Glutamatergic neuron (in vitro differentiated cells): ENCODE results near the gene TRIM9. TPM values are rescaled to one million over a fixed set of nuclear protein-coding genes. Genes with fewer than 3 reads are reported as not detected.

Experiments used
- DNase-seq: peaks from one replicate; pipeline ENCODE4 v3.0.0; 2022
- H3K27ac Mint-ChIP-seq: one replicate; pipeline ENCODE4 v1.8.0; 2020; ENCODE audit warnings: mild to moderate bottlenecking, mixed read lengths, inconsistent platforms; ENCODE audit not compliant: unreplicated experiment
- H3K27me3 Mint-ChIP-seq: one replicate; pipeline ENCODE4 v1.8.0; 2020; ENCODE audit warnings: mild to moderate bottlenecking, moderate library complexity, mixed read lengths, inconsistent platforms; ENCODE audit not compliant: unreplicated experiment
- H3K36me3 Mint-ChIP-seq: one replicate; pipeline ENCODE4 v1.8.0; 2020; ENCODE audit warnings: mild to moderate bottlenecking, mixed read lengths, inconsistent platforms; ENCODE audit not compliant: unreplicated experiment
- H3K4me1 Mint-ChIP-seq: one replicate; pipeline ENCODE4 v1.8.0; 2020; ENCODE audit warnings: mild to moderate bottlenecking, low read depth, mixed read lengths, inconsistent platforms; ENCODE audit not compliant: unreplicated experiment
- H3K4me3 Mint-ChIP-seq: one replicate; pipeline ENCODE4 v1.8.0; 2020; ENCODE audit warnings: mild to moderate bottlenecking, mixed read lengths, inconsistent platforms; ENCODE audit not compliant: unreplicated experiment
- H3K9me3 Mint-ChIP-seq: one replicate; pipeline ENCODE4 v1.8.0; 2020; ENCODE audit warnings: mild to moderate bottlenecking, moderate library complexity, mixed read lengths, inconsistent platforms; ENCODE audit not compliant: unreplicated experiment
- total RNA-seq: library from RNA; stranded (reverse); fragmentation: NEBNext Ultra II Directional; extraction: Animal tissue kit (Norgen Biotek cat#: 25700); gene quantifications from one replicate; pipeline ENCODE4 v1.2.1, GENCODE V29; 2021; ENCODE audit not compliant: unreplicated experiment
- TF ChIP-seq, protein P1 (sequence below): fragments of 200-600 bp; sonication (generic); IDR thresholded peaks from one replicate; pipeline ENCODE4 v1.5.0; 2021; ENCODE audit not compliant: partially characterized antibody, unreplicated experiment

The TRIM9 gene
- total RNA-seq, 1 donor from 2014 or later, result 11.9 TPM

DNA sequence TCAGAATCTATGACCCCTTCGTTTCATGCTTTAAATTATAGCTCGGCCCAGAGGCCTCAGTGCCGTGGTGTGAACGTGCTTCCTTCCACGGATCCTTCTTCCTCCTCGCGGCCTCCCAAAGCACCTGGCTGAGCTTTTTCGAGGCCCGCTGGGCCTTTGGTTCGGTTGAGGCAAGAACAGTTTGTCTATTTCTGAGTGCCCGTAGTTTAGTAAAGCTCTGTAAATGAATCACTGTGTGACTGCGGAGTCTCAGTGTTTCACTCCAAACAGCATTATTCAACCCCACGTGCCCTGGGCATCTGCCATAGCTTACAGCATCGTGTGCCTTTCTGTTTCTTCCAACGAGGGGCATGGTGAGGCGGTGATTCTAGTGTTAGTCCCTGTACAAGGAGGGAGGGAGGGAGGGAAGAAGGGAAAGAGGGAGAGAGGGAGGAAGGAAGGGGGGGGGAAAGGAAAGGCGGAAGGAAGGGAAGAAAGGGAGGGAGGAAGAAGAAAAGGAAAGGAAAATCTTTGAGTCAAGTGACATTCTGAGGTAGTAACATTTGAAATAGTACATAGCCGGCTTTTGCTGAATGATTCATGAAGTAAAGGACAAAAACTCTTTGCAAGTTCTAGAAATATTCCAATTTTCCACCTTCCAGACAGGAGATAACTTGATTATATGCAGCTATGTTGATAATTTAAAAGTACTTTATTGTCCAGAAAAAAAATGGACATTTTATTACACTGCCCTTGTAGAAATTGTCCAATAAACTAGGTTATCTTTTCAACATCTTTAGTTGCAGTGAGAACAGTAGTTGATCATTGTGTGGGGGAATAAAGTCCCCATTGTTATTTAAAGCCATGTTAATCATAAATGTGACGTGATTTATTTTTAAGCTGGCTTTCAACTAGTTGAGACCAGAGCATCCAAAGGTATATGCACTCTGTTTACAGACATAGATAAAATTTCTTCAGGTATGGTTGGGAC, 1.2 kb upstream of the TRIM9 start:
- no peaks in the 10 kb centered on the region for H3K36me3 Mint-ChIP-seq
- DNase-seq, result peak; percentile 18
- H3K9me3 Mint-ChIP-seq, result peaks cover 3% of the 10 kb centered on the region
- peaks cover 14% of the 10 kb centered on the region for H3K27me3 Mint-ChIP-seq
- TF ChIP-seq, protein P1, sequence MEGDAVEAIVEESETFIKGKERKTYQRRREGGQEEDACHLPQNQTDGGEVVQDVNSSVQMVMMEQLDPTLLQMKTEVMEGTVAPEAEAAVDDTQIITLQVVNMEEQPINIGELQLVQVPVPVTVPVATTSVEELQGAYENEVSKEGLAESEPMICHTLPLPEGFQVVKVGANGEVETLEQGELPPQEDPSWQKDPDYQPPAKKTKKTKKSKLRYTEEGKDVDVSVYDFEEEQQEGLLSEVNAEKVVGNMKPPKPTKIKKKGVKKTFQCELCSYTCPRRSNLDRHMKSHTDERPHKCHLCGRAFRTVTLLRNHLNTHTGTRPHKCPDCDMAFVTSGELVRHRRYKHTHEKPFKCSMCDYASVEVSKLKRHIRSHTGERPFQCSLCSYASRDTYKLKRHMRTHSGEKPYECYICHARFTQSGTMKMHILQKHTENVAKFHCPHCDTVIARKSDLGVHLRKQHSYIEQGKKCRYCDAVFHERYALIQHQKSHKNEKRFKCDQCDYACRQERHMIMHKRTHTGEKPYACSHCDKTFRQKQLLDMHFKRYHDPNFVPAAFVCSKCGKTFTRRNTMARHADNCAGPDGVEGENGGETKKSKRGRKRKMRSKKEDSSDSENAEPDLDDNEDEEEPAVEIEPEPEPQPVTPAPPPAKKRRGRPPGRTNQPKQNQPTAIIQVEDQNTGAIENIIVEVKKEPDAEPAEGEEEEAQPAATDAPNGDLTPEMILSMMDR, result no peak
- H3K27ac Mint-ChIP-seq, result peak overlapping the region; percentile 93
- peak overlapping the region; percentile 90 for H3K4me3 Mint-ChIP-seq
- peaks cover 15% of the 10 kb centered on the region for H3K4me1 Mint-ChIP-seq

DNA sequence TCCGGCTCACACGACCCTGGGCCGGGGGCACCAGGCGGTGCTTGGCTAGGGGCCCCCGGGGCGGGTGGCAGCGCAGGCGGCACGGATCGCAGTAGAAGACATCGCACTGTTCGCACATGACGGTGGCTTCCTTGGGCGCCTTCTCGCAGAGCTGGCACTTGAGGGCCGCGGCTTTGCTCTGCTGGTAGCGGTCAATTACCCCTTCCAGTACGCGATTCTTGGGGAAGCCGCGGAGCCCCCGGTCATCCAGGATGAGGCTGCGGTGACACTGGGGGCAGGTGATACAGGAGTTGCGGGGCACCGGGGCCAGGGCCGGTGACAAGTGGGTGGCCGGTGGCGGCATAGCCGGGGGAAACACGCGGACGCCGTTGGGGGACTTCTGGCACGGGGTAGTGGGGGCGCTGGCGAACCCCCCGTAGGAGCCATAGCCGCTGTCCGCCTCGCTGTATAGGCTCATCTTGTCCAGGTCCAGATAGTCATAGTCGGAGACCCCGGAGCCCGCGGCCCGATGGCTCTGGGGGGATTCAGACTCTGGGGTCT, 553 bp downstream of the TRIM9 start:
- DNase-seq, result peak; percentile 37
- TF ChIP-seq, protein P1, result no peak
- no peaks in the 10 kb centered on the region for H3K36me3 Mint-ChIP-seq

DNA sequence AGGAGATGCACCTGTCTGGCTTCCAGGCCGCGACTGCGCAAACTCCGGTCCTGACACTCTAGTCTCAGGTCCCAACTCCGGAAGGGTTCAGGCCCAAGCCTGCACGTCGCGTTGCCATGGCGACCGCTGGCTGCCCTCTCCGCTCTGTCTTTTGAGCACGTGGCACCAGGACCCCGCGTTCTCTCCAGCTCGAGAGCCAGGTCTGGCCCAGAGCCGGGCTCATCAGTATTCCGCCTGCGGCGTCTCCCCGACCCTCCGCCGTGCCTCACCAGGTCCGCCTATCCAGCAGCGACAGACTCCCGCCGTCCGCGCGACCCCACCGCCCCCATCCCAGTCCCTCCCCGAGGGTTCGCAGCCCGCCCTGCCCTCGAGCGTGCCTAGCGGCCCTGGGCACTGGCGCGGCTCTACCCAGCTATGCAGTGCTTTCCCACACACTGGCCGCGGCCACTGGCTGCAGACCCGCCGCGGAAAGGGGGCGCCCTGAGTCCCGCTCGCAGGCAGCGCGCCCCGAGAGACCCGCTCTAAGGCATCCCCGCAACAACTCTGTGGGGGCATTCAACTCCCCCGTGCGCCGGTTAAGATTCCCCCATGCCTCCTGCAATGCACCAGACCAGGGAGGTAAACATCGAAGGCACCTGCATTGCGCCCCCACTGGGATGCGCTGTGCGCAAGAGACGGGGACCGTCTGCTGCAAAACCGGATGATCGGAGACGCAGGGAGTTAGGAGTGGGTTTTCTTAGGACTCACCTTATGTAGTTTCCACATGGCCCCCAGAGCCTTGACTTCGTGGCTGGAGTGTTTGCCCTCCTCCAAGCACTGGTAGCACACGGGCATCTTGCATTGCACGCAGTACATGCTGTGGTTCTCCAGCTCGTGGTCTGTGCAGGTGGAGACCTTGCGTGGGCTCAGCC, 1.3 kb downstream of the TRIM9 start:
- H3K4me3 Mint-ChIP-seq, result peak overlapping the region; percentile 80
- H3K27ac Mint-ChIP-seq, result no peak overlapping the region
- DNase-seq, result peak; percentile 66
- no peaks in the 10 kb centered on the region for H3K36me3 Mint-ChIP-seq
- peaks cover 3% of the 10 kb centered on the region for H3K9me3 Mint-ChIP-seq
- H3K27me3 Mint-ChIP-seq, result peaks cover 14% of the 10 kb centered on the region
- TF ChIP-seq, protein P1, result peak; percentile 47
- peaks cover 12% of the 10 kb centered on the region for H3K4me1 Mint-ChIP-seq

More for the DNA sequence above, 553 bp downstream of the TRIM9 start:
- H3K9me3 Mint-ChIP-seq, result peaks cover 3% of the 10 kb centered on the region
- peak overlapping the region; percentile 80 for H3K4me3 Mint-ChIP-seq
- H3K27ac Mint-ChIP-seq, result no peak overlapping the region
- H3K4me1 Mint-ChIP-seq, result peaks cover 12% of the 10 kb centered on the region
- peaks cover 14% of the 10 kb centered on the region for H3K27me3 Mint-ChIP-seq

DNA sequence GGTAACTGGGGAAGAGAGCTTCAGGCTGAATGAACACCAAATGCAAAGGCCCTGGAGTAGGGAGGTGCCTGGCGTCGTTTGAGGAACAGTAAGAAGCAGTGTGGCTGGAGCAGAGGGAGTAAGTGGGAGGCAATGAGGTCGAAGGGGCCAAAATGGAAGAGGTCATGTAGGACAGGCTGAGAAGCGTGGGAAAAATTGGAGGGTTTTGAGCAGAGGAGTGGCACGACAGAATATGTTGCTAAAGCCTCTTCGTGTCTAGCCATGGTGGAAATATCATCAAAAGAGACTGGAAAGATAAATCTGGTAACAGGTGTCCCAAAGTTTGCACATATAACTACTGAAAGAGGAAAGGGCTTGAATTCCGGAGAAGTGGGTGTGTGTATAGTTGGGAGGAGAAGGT, 1.9 kb downstream of the TRIM9 start:
- H3K27me3 Mint-ChIP-seq, result peaks cover 14% of the 10 kb centered on the region

More for the DNA sequence above, 1.9 kb downstream of the TRIM9 start:
- H3K4me3 Mint-ChIP-seq, result peak overlapping the region; percentile 80
- TF ChIP-seq, protein P1, result no peak
- H3K27ac Mint-ChIP-seq, result no peak overlapping the region
- H3K36me3 Mint-ChIP-seq, result no peaks in the 10 kb centered on the region
- DNase-seq, result no peak
- peaks cover 3% of the 10 kb centered on the region for H3K9me3 Mint-ChIP-seq
- peaks cover 12% of the 10 kb centered on the region for H3K4me1 Mint-ChIP-seq
